Liver (tissue), 3 donors: Measurements from ENCODE around the gene SNCB.

Experiments
- ATF3 ChIP-seq: IDR thresholded peaks from 2 replicates; pipeline ENCODE4 v1.6.1; 2016; ENCODE audit warnings: antibody characterized with exemption
- CTCF ChIP-seq: fragments of 150-350 bp; IDR thresholded peaks from 2 replicates; pipeline ENCODE4 v1.5.1; 2017; ENCODE audit warnings: improper control_type of control experiment, low read depth, low read length; ENCODE audit not compliant: missing input control
- NR2F2 ChIP-seq: IDR thresholded peaks from 2 replicates; pipeline ENCODE4 v1.6.1; 2016; ENCODE audit warnings: antibody characterized with exemption
- RAD21 ChIP-seq, 2 donors: IDR thresholded peaks; 2 replicates each; pipeline ENCODE4 v1.6.1; 2016; ENCODE audit warnings: antibody characterized with exemption in 2 of 2, mild to moderate bottlenecking in 2 of 2
- REST ChIP-seq: IDR thresholded peaks from 2 replicates; pipeline ENCODE4 v1.6.1; 2016; ENCODE audit warnings: antibody characterized with exemption, mild to moderate bottlenecking
- RXRA ChIP-seq, 2 donors: IDR thresholded peaks; 2 replicates each; pipeline ENCODE4 v1.6.1; 2017 to 2018; ENCODE audit warnings: antibody characterized with exemption in 2 of 2, mild to moderate bottlenecking in 1 of 2
- TAF1 ChIP-seq: conservative IDR thresholded peaks from 2 replicates; pipeline ENCODE4 v1.6.1; 2016; ENCODE audit warnings: antibody characterized with exemption, mild to moderate bottlenecking
- YY1 ChIP-seq: IDR thresholded peaks from 2 replicates; pipeline ENCODE4 v1.6.1; 2016; ENCODE audit warnings: antibody characterized with exemption, mild to moderate bottlenecking
- donor health status: healthy.
- donor health status: healthy.

GRCh38 chr5:176647030-176647842 lies 16.9 kb upstream of the SNCB start, which contains the start of gene TSPAN17:
- TF ChIP-seq REST (peak; percentile 70), CTCF (peak; percentile 8), TAF1 (no peak), NR2F2 (no peak), RXRA (IDR thresholded peaks at IDR 0.05) (no peak), ATF3 (no peak), RAD21 (IDR thresholded peaks at IDR 0.05) (peak in 1 of 2 donors; percentile 49), YY1 (no peak)
